HCT116 (cell line): ENCODE measurements around the gene BORCS5. TPM values are rescaled to one million over a fixed set of nuclear protein-coding genes. Genes with fewer than 3 reads are reported as not detected.

Source experiments
- ATAC-seq: fragments of 200-7000 bp; cut with Tn5 transposase; 2 replicates; pipeline ENCODE4 v1.9.1; 2020; ENCODE audit warnings: mild to moderate bottlenecking, moderate library complexity
- BruUV-seq: library from RNA; stranded (reverse); fragments of 400-500 nt; replicated peaks from 2 replicates; lab custom pipeline; 2021; lab: Mats Ljungman, UMichigan
- CTCF ChIA-PET: fragments of 300-600 bp; sonication (Branson Sonifier 250); formaldehyde crosslinking; loops from one replicate; lab custom pipeline; 2021; ENCODE audit warnings: antibody characterized with exemption; lab: Charles Lee
- POLR2A ChIA-PET: fragments of 300-600, 350-600 bp; sonication (Branson Sonifier 250); formaldehyde crosslinking; loops from one replicate; lab custom pipeline; 2021; ENCODE audit warnings: antibody characterized with exemption; lab: Charles Lee
- RAD21 ChIA-PET, 2 experiments: fragments of 300-600 bp; sonication (Branson Sonifier 250); formaldehyde crosslinking; loops; one replicate each; lab custom pipeline; 2023; ENCODE audit warnings: low total read pairs in 2 of 2; ENCODE audit not compliant: uncharacterized antibody in 2 of 2, unreplicated experiment in 2 of 2, low non-redundant PET in 1 of 2; lab: Charles Lee
- DNase-seq: peaks from one replicate; pipeline ENCODE4 v3.0.0-alpha.2; 2010; ENCODE audit warnings: low read depth, low spot score
- H2AFZ ChIP-seq: fragments of 200-600 bp; shearing (Covaris generic), sonication (generic); 2 replicates; pipeline ENCODE4 v1.6.1; 2017; ENCODE audit warnings: low read depth, mixed run types, mixed read lengths, antibody characterized with exemption, low read length; ENCODE audit not compliant: poor library complexity, severe bottlenecking
- H3K27ac ChIP-seq: 2 replicates; pipeline ENCODE4 v1.5.1; 2012; ENCODE audit warnings: low read depth, low read length
- H3K27me3 ChIP-seq: fragments of 200-600 bp; sonication (generic); 2 replicates; pipeline ENCODE4 v1.6.1; 2016; ENCODE audit warnings: mixed run types, low read length, mixed read lengths; ENCODE audit not compliant: insufficient read depth
- H3K36me3 ChIP-seq, 2 experiments: fragments of 200-500 bp in 1 of 2; fragments of 200-600 bp in 1 of 2; sonication (Bioruptor generic) in 1 of 2; sonication (generic) in 1 of 2; 2 replicates each; pipeline versions ENCODE4 v1.5.1 to v1.6.1; 2014 to 2016; ENCODE audit warnings: low read length in 2 of 2, inconsistent platforms in 1 of 2, mixed read lengths in 1 of 2, mixed run types in 1 of 2; ENCODE audit not compliant: insufficient read depth in 2 of 2, control insufficient read depth in 1 of 2
- H3K4me1 ChIP-seq, 2 experiments: fragments of 200-600 bp in 1 of 2; sonication (generic) in 1 of 2; 2 replicates each; pipeline versions ENCODE4 v1.5.1 to v1.6.1; 2012 to 2017; ENCODE audit warnings: low read length in 2 of 2, inconsistent platforms in 1 of 2, mild to moderate bottlenecking in 1 of 2, mixed read lengths in 1 of 2, mixed run types in 1 of 2, moderate library complexity in 1 of 2; ENCODE audit not compliant: insufficient read depth in 2 of 2, control insufficient read depth in 1 of 2
- H3K4me2 ChIP-seq: fragments of 200-600 bp; sonication (generic); 2 replicates; pipeline ENCODE4 v1.6.1; 2017; ENCODE audit warnings: mixed run types, low read length, mixed read lengths
- H3K4me3 ChIP-seq, 2 experiments: fragments of 200-600 bp in 1 of 2; sonication (generic) in 1 of 2; replicated peaks in 1 of 2; 2 replicates each; pipeline ENCODE4 v1.5.1; 2011 to 2016; ENCODE audit warnings: low read length in 2 of 2, control low read depth in 1 of 2, low read depth in 1 of 2, mild to moderate bottlenecking in 1 of 2, mixed read lengths in 1 of 2, mixed run types in 1 of 2
- H3K79me2 ChIP-seq: fragments of 200-600 bp; sonication (generic); 2 replicates; pipeline ENCODE4 v1.6.1; 2017; ENCODE audit warnings: mild to moderate bottlenecking, mixed run types, low read length, moderate library complexity, mixed read lengths; ENCODE audit not compliant: insufficient read depth
- H3K9ac ChIP-seq: fragments of 200-600 bp; sonication (generic); 2 replicates; pipeline ENCODE4 v1.6.1; 2016; ENCODE audit warnings: low read length, mixed read lengths
- H3K9me2 ChIP-seq: fragments of 200-600 bp; sonication (generic), shearing (Covaris generic); 2 replicates; pipeline ENCODE4 v1.6.1; 2017; ENCODE audit warnings: mixed run types, mild to moderate bottlenecking, moderate library complexity; ENCODE audit not compliant: insufficient read depth
- H3K9me3 ChIP-seq, 2 experiments: fragments of 200-500 bp in 1 of 2; fragments of 200-600 bp in 1 of 2; sonication (Bioruptor generic) in 1 of 2; sonication (generic) in 1 of 2; 2 replicates each; pipeline ENCODE4 v1.6.1; 2014 to 2017; ENCODE audit warnings: low read length in 2 of 2, mixed read lengths in 2 of 2, inconsistent platforms in 1 of 2, low read depth in 1 of 2, mild to moderate bottlenecking in 1 of 2, mixed run types in 1 of 2, moderate library complexity in 1 of 2; ENCODE audit not compliant: control insufficient read depth in 1 of 2, insufficient read depth in 1 of 2
- H4K20me1 ChIP-seq: fragments of 200-600 bp; sonication (generic), shearing (Covaris generic); 2 replicates; pipeline ENCODE4 v1.6.1; 2017; ENCODE audit warnings: mixed run types, mild to moderate bottlenecking, moderate library complexity; ENCODE audit not compliant: insufficient read depth
- ATF3 ChIP-seq: IDR thresholded peaks from 2 replicates; pipeline ENCODE4 v1.6.1; 2012
- CEBPB ChIP-seq: IDR thresholded peaks from 2 replicates; pipeline ENCODE4 v1.6.1; 2012; ENCODE audit warnings: low read depth
- CTCF ChIP-seq, 3 experiments: fragments of 200-600 bp in 1 of 3; sonication (generic) in 1 of 3; IDR thresholded peaks in 2 of 3; conservative IDR thresholded peaks in 1 of 3; 2 replicates each; pipeline ENCODE4 v1.5.1; 2012 to 2017; ENCODE audit warnings: low read depth in 2 of 3, low read length in 2 of 3, antibody characterized with exemption in 1 of 3, borderline replicate concordance in 1 of 3, control low read depth in 1 of 3, mild to moderate bottlenecking in 1 of 3, mixed read lengths in 1 of 3, mixed run types in 1 of 3, moderate library complexity in 1 of 3; ENCODE audit not compliant: insufficient read depth in 1 of 3
- EZH2phosphoT487 ChIP-seq: fragments of 200-600 bp; IDR thresholded peaks from 2 replicates; pipeline ENCODE4 v1.6.1; 2018; ENCODE audit warnings: antibody characterized with exemption, borderline replicate concordance
- FOSL1 ChIP-seq: IDR thresholded peaks from 2 replicates; pipeline ENCODE4 v1.6.1; 2012; ENCODE audit warnings: low read depth
- JUND ChIP-seq: IDR thresholded peaks from 2 replicates; pipeline ENCODE4 v1.6.1; 2012
- MAX ChIP-seq: IDR thresholded peaks from 2 replicates; pipeline ENCODE4 v1.6.1; 2012
- RAD21 ChIP-seq: IDR thresholded peaks from 2 replicates; pipeline ENCODE4 v1.6.1; 2012; ENCODE audit warnings: low read depth, mild to moderate bottlenecking
- SIN3A ChIP-seq: IDR thresholded peaks from 2 replicates; pipeline ENCODE4 v1.6.1; 2012; ENCODE audit warnings: low read depth
- TCF7L2 ChIP-seq: IDR thresholded peaks from 2 replicates; pipeline ENCODE4 v1.7.0; 2011; ENCODE audit warnings: borderline replicate concordance, inconsistent platforms; ENCODE audit not compliant: insufficient read depth, insufficient read length; ENCODE audit errors: extremely low read depth
- ZNF274 ChIP-seq: fragments of 200-500 bp; sonication (Bioruptor generic); IDR thresholded peaks from 2 replicates; pipeline ENCODE4 v1.6.1; 2014; ENCODE audit warnings: mild to moderate bottlenecking, low read depth, low read length, inconsistent platforms
- intact Hi-C: fragments of 100-400 bp; cut with micrococcal nuclease; formaldehyde crosslinking; loops from 2 replicates; pipeline ENCODE4 v1.10.0; 2022
- total RNA-seq: library from RNA; stranded (reverse); gene quantifications from one replicate; pipeline ENCODE4 v1.2.1, GENCODE V29; 2021; ENCODE audit not compliant: unreplicated experiment

BORCS5 gene
- total RNA-seq, 1 experiment from 2014 or later, result 8.7 TPM

- no peaks in the 10 kb centered on the region for H3K9me3 ChIP-seq
- H2AFZ ChIP-seq, result no peak overlapping the region
- DNase-seq (no peak), ATAC-seq (no peak)
- ChIA-PET RAD21 (no interaction called here), CTCF (no interaction called here), POLR2A (no interaction called here)
- H3K4me1 ChIP-seq, result peaks cover 5 to 12% of the 10 kb centered on the region in 2 experiments
- H3K4me2 ChIP-seq, result no peak overlapping the region
- H3K36me3 ChIP-seq, result no peaks in the 10 kb centered on the region
- H4K20me1 ChIP-seq, result no peaks in the 10 kb centered on the region
- no peaks in the 10 kb centered on the region for H3K9me2 ChIP-seq
- intact Hi-C loops, result no loop called here
- no TSS peak for BruUV-seq
- TF ChIP-seq CTCF (IDR thresholded peaks at IDR 0.05 in 2 of 3, conservative IDR thresholded peaks at IDR 0.05 in 1 of 3; ENCODE audit: borderline replicate concordance in 1 of 3, insufficient read depth in 1 of 3, low read depth in 2 of 3, low read length in 2 of 3) (no peak), ATF3 (no peak), JUND (no peak), RAD21 (no peak), EZH2phosphoT487 (no peak), ZNF274 (no peak), FOSL1 (no peak), SIN3A (no peak), CEBPB (no peak), MAX (no peak), TCF7L2 (no peak)
- H3K79me2 ChIP-seq, result no peaks in the 10 kb centered on the region
- H3K27me3 ChIP-seq, result no peaks in the 10 kb centered on the region
- H3K27ac ChIP-seq, result no peak overlapping the region
- H3K4me3 ChIP-seq, result no peak overlapping the region
- no peak overlapping the region for H3K9ac ChIP-seq
Measured at GRCh38 chr12:12443431-12443878, 86.6 kb downstream of the BORCS5 start.
